GM21526 (cell line): Measurements from ENCODE around the gene HGF.
"Not testable (repeated sequence)": the region's sequence is repeated elsewhere in the genome, so short reads cannot be mapped to it uniquely, and the experiment has no call there.

Source experiments
- ATAC-seq: cut with Tn5 transposase; IDR thresholded peaks from one replicate; pipeline ENCODE4 v1.9.1; 2021; ENCODE audit warnings: moderate library complexity; ENCODE audit not compliant: unreplicated experiment, low FRiP score

The HGF gene

DNA sequence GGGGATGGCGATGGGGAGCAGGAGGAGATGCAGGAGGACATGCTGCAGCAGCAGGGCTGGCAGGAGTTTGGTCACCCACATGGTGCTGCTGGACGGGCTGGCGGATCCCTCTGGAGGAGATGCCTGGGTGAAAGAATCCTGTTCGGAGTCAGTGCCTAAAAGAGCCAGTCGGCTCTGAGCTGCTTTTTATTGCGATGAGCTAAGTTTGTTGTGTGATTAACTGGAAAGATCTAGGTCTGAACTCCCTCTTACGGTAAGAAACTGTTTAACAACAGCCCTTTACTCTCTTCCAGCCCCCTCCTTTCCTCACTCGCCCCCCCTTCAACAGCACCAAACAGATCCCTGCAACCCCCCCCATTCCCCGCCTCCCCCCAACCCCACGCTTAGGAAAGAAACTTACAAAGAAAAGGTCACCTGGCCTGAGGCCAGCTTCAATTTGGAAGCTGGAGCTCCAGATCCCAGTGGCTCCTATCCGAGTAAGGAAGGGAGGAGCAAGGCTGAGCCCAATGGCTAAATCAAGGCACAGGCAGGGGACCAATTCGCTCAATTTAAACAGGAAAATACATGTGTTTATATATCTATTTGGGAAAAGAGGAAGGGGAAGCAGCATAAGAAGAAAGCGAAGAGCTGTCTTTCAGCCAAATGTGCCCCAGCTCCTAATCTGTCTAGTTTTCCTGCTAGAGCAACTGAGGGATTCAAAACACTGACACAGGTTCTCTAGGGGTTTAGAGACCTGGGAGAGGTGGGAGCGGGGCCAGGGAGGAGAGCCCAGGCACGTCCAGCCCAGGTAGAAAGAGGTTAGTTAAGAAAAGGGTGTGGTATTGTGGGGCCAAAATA is at the start of gene HGF:
Gene HGF (minus strand): TSS at position 157 of the 837 bp plus-strand sequence. CDS start 76 bp downstream, at position 81.
- ATAC-seq = no peak

DNA sequence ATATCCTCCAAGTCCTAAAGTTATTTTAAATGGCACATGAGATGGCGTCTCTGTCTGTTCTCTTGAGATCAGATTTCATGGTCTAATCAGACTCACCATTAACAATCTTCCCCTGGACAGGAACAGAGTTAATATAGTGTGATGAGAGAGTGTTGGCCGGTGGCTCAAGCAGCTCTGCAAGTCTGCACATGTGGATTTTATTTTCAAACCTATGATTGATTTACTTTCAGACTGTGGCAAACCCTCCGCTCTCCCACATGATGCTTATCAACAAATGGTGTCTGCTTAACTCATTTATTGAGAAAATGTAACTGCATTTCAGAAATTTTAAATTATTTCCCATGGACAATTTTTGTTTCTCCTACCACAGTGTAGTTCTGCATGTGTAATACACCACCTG is 46.5 kb upstream of the HGF start:
- no peak for ATAC-seq

DNA sequence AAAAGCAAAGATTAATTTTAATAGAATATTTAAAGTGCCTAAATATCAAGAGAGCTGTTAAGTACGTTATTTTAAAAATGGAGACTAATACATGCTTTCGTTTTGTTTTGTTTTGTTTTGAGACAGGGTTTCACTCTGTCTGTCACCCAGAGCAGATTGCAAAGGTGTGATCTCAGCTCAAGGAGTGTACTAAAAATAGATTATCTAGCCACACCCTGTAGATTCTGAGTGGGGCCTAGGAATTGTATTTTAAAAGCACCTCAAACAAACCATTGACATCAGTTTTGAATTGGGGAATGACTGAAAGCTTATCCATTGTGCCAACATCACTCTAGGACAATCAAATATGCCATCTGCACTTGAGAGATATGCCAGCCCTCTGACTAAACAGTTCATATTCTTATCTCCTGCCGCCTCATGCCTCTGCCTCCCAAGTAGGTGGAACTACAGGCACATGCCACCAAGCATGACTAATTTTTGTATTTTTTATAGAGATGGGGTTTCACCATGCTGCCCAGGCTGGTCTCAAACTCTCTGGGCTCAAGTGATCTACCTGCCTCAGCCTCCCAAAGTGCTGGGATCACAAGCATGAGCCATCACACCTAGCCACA is 43.1 kb upstream of the HGF start:
- ATAC-seq = peak; percentile 86

DNA sequence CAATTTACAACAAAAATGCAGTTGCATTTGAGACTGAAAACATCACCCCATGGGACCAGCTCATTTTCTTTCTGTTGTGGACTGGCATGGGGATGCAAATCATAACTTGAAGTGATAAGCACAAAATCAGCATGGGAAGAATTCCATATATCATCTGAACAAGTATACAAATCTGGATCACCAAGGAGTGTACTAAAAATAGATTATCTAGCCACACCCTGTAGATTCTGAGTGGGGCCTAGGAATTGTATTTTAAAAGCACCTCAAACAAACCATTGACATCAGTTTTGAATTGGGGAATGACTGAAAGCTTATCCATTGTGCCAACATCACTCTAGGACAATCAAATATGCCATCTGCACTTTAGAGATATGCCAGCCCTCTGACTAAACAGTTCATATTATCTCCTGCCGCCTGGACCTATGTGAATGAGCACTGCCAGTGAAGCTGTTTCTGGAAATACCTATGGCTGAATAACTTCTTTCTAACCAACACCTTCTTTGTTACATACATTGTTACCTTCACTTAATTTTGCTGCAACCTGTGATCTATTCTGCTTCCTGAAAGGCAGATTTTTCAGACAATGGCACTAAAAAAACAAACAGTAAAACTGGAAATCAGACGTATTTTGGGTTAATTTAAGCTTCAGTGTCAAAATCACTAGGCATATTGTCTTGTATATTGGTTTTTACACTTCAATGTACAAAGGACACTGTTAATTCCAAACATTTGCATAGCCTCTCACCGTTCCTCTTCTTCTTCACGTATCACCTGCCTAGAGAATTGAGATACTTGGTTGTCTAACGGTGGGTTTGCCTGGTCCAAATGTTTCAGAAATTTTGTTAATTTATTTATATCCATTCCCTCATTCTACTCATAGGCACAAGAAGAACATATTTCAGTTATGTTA is 42.4 kb upstream of the HGF start:
- ATAC-seq = peak; percentile 54

DNA sequence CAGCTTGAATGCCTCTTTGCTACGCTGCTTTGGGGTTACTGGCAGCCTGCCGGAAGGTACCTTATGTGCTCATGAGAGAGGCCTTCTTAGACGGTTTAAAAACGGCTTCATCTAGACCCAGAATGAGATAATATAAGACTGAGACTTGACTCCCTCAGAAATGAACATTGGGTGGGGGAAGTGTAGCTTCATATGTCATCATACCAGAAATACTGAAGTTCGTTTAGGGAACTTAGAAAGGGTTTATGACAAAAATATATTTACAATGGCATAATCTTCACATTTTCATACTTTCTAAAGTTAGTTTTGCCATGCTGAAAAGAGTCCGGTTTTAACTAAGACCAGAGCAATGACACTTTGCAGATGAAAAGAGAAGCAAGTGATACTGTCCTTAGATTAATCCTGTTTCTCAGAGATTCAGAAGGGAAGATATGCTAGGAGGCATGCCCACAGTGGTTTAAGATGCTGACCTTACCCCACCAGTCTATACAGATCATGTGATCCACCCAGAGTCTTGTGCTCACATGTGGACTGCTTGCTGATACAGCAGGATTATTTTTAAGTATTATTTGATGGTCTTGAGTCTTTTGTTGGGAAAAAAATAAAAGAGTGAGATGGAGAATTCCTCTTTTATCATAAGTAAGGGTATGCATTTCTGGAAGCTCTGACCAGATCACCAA is 40.8 kb upstream of the HGF start:
- ATAC-seq = no peak

DNA sequence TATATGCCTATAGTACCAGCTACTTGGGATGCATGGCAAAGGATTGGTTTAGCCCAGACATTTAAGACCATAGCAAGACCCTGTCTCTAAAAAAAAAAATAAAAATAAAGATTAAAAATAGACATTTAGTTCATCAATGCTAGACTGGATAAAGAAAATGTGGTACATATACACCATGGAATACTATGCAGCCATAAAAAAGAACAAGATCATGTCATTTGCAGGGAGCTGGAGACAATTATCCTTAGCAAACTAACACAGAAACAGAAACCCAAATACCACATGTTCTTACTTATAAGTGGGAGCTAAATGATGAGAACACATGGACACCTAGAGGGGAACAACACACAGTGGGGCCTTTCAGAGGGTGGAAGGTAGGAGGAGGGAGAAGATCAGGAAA is 38.5 kb upstream of the HGF start:
- not testable (repeated sequence) for ATAC-seq

DNA sequence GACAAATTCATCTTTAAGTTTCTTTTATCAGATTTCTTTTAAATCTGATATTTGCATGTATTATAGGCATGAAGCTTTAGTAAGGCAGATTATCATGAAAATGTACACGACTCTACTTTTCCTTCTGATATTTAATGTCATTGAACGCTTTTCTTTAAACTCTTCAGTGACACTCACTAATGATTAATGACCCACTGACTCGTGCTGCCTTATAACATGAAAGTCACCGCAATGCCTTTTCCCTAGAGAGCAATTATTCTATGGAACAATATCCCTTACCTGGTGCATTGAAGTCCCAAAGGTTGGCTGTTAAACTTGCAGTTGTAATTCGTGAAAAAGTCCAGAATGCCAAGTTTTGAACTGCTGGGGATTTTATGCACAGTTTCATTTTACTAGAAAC is 33.4 kb upstream of the HGF start:
- no peak for ATAC-seq

DNA sequence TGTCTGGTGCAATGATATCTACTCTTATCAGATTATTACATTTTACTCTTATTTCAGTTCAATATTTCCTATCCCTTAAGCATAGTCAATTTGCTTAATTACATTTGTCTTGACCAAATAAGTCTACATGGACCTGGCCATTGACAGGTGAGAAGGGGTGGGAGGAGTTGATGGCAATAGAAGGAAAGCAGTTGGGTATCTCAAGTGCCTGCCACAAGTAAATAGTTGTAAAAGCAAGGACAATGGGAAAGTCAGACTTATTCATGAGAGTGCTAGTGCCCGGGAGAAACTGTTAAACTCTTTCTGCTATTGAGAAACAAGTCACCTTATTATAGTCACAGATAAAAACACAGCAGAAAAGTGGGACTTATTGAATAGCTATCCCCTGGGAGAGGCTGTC is 32.4 kb upstream of the HGF start:
- no peak for ATAC-seq

DNA sequence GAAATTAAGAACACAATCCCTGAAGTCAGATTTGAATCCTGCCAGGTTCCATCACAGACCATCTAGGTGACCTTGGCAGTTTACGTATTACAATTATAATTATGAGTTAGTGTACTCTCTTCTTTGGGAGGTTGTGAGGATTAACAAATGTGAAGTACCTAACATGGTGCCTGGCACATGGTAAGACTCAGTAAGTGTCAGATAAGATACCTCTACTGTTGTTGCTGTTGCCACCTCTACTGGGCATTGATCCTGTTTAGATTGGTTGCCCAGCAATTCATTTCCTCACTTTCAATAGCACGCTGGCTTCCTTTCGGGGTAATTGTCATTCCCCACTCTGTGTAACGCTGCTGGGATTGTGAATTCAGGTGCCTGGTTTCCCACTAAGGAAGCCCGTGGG is 31.7 kb upstream of the HGF start:
- no peak for ATAC-seq

DNA sequence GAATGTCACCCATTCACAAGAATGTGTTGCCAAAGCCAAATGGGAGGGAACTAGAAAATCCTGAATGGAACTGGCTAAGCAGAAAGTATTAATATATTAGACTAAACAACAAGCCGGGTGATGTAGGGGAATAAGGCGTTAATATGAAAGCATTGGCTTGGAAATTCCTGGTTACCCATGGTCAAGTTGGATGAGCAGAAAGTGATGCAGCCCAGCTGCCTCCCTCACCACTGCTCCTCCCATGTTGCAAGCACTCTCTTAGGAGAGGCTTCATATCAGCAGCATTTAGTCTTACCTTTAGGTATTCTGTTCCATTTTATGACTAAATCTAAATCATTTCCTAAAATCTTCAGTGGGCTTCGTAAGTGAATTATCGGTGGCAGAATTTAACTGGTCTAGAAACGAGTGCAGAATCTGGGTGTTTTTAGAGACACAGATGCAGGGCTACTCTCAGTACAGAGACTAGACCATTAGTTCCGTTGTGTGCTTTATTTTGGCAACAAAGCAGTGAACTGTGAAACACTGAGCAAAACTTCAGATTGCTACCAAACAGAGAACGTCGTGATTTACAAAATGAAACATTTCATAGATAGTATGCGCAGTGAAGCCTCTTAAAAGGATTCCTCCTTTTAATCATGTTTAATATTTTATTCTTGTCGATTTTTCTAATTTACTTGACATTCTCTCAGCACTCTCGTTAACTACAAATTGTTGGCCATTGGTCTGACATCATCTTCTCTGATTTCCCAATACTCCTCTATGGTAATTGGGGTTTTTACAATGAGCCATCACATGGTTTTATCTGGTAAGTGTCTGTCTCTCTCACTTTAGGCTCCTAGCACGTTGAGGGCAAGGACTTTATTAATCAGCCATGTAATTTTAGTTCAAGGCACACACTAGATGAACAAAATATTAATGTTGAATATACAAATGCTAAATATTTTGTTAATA is 22.0 kb upstream of the HGF start:
- no peak for ATAC-seq

DNA sequence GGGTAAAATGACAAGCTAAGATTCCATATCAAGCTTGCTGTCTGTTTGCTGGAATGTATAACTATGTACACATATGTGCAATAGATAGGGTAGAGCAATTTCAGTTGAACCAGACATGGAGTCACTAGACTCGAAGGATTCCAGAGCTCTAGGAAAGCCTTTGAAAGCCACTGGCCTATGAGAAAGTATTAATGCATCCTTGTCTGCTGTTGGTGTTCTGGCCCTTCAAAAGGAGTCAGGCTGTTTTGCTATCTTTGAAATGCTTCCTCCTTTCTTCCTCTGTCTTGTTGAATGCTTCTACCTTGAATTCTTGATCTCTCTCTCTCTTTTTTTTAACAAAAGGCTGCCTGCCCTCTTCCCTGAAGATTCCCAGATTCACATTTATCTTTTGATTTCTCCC is 20.8 kb upstream of the HGF start:
- no peak for ATAC-seq

DNA sequence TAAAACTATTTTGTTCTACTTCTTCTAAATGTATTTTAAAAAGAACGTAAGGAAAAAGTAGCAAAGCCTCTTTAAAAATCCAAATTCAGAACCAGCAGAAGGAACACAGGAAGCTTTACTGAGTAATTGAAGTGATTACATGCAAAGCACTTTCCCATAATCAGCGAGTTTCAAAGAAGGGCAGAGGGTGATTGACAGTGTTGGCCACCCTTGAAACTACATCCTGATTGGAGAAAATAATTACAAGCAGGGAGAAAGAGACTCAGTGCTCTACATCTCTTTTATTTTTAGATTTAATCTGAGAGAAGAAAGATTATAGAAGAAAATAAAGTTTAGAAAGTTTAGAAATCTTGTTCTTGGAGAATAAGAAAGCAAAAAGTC is 20.3 kb upstream of the HGF start:
- no peak for ATAC-seq

DNA sequence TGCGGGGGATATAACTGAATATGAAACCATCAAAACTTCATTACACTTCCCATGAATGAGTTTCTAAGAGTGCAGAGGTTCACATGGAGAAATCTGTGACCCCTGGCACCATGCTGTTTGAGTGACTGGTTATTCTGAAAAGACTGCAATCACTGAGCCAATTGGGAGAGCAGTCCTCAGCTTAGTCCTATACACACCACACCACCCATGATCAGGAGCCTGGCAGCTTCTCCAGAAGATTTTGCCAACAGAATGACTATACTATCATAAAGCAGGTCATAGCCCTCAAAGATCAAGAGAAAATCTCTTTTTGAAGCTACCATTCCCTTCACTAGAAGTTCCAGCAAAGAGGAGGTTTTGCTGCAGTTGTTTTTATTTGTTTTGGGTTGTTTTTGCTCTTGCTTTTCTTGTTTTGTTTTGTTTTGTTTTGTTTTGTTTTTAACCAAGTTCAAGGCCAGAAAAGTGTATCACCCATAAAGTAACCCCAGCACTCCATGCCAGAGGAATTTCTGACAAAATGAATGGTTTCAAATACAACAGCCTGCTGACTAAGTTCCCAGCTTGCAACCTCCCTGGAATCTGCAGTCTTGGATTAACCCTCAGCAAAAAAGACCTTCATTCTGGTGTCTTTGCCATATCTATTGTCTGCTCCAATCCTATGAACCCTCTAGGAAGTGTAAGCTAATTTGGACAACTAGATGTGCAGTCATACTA is 19.7 kb upstream of the HGF start:
- no peak for ATAC-seq

DNA sequence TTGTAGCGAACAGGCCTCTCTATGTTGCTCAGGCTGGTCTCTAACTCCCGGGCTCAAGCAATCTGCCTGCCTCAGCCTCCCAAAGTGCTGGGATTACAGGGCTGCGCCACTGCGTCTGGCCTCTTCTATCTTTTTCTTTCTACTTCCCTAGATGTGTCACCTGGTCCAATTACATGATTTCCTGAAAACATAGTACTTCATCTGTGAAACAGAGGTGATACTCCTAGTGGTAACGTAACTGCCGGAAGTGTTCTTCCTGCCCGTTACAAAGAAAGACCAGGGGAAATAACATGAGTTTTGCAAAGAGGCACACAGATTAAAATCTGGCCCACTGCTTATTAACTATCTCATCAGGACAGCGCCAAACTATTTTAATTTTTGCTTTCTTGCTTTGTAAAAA is 18.4 kb upstream of the HGF start:
- no peak for ATAC-seq

DNA sequence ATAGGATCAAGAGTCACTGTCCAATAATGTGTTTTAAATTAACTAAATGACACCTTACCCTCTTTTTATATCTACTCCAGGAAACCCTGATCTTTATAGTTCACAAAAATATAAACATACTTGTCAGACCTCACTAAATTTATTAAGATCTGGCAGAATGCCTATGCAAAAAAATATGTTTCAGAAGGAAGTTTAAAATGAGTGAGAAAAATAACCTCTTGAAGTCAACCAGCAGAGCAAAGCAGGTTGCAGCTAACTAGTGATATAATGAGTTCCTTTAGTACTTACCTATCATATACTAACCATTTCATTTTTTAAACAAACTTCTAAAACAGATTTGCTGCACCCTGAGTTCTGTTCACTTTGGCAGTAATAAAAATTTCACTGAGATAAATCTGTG is 14.0 kb upstream of the HGF start:
- no peak for ATAC-seq

DNA sequence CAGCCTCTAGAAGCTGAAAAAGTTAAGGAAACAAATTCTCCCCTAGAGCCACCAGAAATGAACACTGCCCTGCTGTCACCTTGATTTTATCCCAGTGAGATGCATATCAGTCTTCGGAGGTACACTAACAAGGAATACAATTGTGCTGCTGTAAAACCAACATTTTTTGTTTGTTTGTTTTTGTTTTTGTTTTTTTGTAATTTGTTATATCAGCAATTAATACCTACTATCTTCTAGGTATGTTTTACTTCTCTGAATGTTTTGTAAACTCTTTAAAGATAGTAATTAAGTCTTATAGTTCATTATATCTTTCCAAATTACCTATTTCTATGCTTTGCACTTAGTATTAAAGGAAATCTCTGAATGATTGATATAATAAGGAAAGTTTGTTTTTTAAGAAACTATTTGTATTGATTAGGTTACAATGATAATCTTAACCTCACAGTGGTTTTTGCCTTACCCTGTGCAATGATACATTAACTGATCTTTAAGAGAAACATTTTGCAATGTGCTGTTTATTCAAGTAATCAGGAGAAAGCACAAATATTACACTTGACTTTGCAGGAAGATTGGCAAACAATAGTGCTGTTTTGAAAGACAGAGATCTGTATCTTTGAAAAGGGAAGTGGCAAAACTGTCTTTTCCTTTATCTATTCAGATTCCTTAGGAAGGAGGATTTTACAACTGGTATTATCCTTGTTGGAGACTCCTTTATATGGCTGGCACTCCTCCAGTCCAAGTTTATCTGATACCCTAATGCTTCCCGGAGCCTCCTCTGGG is 11.3 kb upstream of the HGF start:
- no peak for ATAC-seq

DNA sequence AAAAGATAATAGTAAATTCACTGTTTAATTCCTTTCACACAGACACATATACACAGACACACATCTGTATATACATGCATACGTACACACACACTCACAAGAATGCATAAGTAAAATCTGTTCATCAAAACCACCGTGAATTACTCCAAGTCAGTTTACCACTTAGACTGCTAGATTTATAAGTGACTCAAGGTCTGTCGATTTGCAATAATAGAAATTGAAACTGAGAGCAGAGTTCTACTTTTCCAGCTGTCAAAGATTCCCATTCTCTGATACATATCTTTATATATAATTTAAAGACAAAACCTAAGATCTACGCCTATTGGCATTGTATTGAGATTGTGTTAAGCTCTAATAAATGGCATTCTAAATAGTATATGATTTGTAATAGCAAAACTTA is 9.9 kb upstream of the HGF start:
- no peak for ATAC-seq

DNA sequence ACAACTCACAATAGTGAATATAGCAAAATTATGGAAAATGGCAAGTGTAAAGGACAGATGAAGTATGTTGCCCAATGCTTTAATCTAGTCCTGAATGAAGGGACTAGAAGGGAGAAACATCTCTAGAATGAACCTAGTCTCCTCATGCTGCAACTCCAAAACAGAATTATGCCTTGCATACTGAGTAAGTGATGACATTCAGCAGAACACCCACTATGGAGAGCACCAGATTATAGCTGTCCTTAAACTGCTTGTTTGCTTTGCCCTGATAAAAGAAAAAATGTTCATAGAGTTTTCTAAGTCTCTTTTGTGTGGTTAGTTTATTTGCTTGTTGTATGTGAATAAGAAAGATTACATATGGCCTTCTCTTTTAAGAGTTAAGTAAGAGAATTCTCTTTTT is 7.8 kb upstream of the HGF start:
- ATAC-seq = no peak
